ENCODE data around the gene ZBTB12. TPM values are rescaled to one million over a fixed set of nuclear protein-coding genes. Genes with fewer than 3 reads are reported as not detected.
A peak's percentile ranks its signal among the peaks of the same experiment; 100 is the strongest.
"Not testable (repeated sequence)": the region's sequence is repeated elsewhere in the genome, so short reads cannot be mapped to it uniquely, and the experiment has no call there.

ZBTB12 gene
- total RNA-seq, 1 donor from 2014 or later, result 3.6 TPM

DNA sequence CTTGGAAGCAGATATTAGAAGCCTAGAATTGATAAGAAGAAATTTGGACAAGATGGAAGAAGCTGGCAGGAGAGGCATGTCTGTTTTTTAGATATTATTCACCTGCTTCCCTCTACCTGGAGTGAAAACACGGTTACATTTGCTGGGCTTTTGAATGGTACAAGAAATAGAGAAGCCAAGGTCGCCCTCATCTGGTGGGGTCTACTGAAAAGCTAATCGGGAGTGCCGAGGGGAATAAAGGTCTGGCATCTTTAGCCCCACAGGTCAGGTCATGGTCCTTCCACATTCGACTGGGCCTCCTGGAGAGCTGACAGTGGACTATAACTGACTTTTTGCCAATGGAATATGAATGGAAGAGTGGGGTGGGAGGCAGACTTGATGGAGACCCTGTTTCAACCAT lies 21.1 kb upstream of the ZBTB12 start:
- DNase-seq (ENCODE audit: low read depth in 2 of 2), result peak in 1 of 2 donors; percentile 14

DNA sequence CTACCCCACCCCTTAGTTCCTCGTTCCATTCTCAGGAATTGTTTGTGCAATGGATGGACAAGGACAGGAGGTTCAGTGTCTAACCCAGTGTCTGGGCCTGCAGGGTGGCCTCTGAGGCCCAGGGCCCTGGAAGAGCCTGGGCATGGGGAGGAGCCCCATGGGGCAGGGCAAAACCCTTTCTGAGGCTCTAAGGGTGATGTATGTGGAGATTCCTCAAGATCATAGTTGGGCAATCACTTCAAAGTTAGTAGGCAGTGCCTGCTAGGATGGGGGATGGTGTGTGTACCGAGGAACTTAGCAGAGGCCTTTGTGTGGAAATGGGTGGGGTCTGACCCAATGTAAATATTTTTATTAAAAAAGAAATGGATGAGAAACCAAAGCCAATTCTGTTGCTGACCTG lies 18.9 kb upstream of the ZBTB12 start:
- DNase-seq (ENCODE audit: low read depth in 2 of 2), result no peak

DNA sequence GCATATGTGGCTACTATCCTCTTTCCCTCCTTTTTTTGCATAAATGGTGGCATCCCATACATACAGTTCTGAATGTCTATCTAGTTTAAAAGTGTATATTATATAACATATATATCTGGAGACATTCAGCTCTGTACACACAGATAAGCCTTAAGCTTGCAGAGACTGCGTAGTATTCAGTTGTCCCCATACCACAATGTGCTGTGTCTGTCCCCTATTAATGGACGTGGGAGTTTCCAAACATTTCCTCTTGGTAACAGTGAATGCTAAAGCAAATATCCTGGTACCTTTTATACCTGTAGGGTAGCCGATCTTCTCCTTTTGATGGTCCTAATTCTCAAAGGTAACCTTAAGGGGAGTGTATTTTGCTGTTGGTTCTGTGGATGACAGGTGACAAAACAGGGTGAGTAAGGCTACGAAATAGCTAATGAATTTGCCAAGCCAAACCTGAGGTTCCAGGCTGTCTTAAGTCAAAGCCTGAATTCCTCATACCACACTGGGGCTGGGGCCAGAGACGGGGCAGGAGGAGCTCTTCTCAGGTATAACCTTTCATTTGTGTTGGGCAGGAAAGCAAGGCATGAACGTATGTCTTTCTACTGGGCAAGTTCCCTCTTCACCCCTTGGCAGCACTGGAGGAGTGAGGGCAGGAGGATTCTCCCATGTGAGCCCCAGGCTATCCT lies 17.9 kb upstream of the ZBTB12 start:
- no peak for DNase-seq (ENCODE audit: low read depth in 2 of 2)

DNA sequence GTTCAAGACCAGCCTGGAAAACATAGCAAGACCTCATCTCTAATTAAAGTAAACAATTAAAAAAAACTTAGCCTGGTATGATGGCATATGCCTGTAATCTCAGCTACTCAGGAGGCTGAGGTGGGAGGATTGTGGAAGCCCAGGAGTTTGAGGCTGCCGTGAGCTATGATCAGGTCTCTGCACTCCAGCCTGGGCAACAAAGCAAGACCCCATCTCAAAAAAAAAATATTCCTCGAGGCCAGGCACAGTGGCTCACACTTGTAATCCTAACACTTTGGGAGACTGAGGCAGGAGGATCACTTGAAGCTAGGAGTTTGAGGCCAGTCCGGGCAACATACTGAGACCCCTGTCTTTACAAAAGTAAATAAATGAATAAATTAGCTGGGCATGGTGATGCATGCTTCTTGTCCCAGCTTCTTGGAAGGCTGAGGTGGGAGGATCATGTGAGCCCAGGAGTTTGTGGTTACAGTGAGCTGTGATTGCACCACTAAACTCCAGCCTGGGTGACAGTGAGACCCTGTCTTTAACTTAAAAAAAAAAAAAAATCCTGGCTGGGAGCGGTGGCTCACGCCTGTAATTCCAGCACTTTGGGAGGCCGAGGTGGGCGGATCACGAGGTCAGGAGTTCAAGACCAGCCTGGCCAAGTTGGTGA lies 16.3 kb upstream of the ZBTB12 start:
- no peak for DNase-seq (ENCODE audit: low read depth in 2 of 2)

DNA sequence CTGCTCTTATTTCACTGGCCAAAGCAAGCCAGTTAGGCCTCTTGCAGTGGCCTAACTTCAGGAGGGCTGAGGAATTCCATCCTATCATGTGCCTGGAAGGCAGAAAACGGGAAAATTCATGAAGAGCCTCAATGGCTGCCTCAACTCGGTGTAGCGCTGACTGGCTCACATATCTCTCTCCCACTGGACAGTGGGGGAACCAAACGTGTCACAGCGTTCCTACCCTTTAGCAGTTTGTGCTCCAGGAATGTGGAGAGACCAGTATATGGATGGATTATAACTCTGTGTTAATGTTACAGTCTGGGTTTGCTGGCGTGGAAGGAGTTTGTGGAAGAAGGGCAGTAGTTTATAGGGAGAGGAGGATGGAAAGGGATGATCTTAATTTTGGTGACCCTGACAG lies 13.9 kb upstream of the ZBTB12 start:
- no peak for DNase-seq (ENCODE audit: low read depth in 2 of 2)

DNA sequence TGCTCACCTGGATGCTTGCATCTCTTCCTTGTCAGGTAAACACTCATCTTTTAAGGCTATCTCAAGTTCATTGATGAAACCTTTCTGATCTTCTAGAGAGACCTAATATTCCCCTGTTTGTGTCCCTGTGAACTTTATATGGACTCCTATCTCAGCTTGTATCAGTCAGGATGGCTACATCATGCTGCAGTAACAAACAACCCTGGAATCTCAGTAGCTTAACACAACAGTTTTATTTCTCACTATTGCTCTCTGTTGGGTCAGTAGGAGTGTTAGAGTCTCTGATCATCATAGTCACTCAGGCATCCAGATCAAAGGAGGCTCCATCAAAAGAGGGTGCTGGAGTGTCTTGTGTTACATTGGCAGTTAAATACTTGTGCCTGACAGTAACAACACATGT lies 13.5 kb upstream of the ZBTB12 start:
- no peak for DNase-seq (ENCODE audit: low read depth in 2 of 2)

DNA sequence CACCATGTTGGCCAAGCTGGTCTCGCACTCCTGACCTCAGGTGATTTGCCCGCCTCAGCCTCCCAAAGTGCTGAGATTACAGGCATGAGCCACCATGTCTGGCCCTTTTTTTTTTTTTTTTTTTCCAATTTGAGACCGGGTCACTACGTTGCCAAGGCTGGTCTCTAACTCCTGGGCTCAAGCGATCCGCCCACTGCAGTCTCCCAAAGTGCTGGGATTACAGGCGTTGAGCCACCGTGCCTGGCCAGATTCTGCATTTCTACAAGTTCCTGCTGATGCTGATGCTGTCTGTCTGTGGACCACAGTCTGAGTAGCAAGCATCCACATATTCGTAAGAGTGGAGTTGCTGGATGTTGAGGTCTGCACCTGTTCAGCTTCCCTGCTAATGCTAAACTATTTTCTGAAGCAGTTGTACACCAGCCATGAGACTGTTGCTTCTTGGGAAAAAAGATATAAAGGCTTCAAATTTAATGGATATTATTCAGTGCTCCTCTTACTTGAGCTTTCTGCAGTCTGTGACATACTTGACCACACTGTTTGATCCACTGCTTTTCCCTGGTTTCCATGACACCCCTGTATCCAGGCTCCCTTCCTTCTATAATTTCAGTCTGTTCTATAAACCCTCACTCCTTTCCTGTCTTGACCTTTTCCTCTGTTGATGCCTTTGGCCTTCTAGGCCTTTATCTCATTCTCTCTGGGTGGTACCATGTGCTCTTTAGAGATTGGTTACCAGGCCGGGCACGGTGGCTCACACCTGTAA lies 10.1 kb upstream of the ZBTB12 start:
- no peak for DNase-seq (ENCODE audit: low read depth in 2 of 2)

DNA sequence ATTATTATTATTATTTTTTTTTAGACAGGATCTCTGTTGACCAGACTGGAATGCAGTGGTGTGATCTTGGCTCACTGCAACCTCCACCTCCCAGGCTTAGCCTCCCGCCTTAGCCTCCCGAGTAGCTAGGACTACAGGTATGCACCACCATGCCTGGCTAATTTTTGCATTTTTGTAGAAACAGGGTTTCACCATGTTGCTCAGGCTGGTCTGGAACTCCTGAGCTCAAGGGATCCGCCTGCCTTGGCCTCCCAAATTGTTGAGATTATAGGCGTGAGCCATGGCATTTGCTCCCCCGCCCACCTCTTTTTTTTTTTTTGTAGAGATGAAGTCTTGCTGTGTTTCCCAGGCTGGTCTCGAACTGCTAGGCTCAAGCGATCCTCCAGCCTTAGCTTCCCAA lies 7.4 kb upstream of the ZBTB12 start:
- not testable (repeated sequence) for DNase-seq (ENCODE audit: low read depth in 2 of 2)

DNA sequence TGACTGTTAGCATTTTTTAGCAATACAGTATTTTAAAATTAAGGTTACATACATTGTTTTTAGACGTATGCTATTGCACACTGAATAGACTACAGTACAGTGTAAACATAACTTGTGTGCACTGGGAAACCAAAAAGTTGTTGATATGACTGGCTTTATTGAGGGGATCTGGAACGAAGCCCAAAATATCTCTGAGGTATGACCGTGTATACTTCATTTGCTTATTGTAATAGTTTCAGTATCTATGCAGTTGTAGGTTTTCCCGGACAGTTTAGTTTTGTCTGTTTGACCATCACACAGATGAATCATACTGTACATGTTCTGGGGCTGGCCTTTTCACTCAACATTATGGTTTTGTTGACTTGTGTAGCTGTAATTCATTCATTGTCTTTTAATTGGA lies 6.9 kb upstream of the ZBTB12 start:
- DNase-seq (ENCODE audit: low read depth in 2 of 2), result peak; percentile 21 to 36

DNA sequence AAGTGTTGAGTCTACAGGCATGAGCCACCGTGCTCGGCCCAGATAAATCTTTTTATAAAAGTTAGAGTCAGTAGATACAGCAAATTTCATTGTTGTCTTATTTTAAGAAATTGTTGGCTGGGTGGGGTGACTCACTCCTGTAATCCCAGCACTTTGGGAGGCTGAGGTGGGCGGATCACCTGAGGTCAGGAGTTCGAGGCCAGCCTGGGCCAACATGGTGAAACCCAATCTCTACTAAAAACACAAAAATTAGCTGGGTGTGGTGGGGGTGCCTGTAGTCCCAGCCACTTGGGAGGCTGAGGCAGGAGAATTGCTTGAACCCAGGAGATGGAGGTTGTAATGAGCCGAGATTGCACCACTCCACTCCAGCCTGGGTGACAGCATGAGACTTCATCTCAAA lies 6.4 kb upstream of the ZBTB12 start:
- DNase-seq (ENCODE audit: low read depth in 2 of 2), result not testable (repeated sequence)

DNA sequence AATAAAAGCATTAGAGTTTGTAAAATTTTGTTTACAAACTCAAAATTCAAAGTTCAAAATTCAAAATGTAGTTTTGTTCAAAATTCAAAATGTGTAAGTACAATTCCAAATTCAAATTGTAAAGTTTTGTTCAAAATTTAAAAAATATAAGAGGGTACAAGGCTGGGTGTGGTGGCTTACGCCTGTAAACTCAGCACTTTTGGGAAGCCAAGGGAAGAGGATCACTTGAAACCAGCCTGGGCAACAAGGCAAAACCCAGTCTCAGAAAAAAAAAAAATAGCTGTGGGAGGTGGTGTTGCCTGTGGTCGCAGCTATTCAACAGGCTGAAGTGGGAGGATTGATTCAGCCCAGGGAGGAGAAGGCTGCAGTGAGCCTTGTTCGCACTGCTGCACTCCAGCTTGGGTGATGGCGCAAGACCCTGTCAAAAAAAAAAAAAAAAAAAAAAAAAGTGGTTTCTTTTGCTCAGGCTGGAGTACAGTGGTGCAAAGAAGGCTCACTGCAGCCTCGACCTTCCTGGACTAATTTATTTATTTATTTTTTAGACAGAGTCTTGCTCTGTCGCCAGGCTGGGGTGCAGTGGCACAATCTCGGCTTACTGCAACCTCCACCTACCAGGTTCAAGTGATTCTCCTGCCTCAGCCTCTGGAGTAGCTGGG lies 5.4 kb upstream of the ZBTB12 start:
- DNase-seq (ENCODE audit: low read depth in 2 of 2), result no peak

DNA sequence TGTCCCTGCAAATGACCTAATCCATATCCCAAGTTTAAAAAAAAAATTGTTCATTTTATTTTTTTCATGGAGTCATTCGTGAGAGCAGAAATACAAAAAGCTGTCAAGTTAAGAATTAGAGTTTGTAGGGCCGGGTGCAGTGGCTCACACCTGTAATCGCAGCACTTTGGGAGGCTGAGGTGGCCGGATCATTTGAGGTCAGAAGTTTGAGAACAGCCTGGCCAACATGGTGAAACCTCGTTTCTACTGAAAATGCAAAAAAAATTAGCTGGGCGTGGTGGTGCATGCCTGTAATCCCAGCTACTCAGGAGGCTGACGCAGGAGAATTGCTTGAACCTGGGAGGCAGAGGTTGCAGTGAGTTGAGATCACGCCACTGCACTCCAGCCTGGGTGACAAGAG lies 4.8 kb upstream of the ZBTB12 start:
- not testable (repeated sequence) for DNase-seq (ENCODE audit: low read depth in 2 of 2)

DNA sequence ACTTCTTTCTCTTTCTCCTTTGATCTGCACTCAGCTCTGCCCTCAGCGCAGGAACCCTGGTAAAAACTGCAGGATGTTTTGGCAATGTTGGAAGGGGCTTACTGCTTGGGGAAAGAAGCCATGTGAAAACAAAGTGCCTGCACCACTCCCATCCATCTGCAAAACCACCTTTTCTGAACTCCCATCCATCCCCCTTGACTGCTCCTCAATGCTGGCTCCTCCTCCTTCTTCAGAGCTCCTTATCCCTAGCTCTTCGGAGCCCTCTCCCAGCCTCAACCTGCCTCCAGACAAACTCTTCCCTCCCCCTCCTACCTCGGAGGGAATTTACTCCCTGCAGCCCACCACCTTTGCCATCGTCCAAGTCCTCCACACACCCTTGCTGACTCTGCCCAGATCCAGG lies 4.2 kb upstream of the ZBTB12 start:
- DNase-seq (ENCODE audit: low read depth in 2 of 2), result no peak

DNA sequence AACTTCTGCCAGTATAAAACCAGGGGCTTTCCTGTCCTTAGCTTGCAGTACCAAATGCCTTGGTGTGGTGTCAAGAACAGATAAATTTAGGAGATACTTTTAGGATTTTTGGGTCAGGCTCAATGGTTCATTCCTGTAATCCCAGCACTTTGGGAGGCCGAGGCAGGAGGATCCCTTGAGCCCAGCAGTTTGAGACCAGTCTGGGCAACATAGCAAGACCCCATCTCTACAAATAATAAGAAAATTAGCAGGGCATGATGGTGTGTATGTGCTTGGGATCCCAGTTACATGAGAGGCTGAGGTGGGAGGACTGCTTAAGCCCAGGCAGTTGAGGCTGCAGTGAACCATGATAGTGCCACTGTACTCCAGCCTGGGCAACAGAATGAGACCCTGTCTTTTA lies 3.2 kb upstream of the ZBTB12 start:
- DNase-seq (ENCODE audit: low read depth in 2 of 2), result no peak

DNA sequence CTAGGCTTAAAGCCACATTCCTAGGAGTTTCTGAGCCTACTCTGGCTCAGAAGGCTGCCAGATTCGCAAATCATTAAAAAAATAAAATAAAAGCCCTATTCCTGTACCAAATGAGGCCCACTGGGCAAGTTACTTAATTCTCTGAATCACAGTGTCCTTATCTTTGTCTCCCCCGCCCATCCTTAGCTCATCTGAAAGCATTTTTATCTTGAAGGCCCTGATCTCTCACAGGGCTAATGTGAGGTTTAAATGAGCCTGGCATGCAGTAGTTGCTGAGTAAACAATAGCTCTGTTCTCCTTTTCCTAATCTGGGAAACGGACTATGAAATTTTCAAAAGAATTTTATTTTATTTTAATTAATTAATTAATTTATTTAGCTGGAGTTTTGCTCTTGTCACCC lies 2.1 kb upstream of the ZBTB12 start:
- DNase-seq (ENCODE audit: low read depth in 2 of 2), result no peak

DNA sequence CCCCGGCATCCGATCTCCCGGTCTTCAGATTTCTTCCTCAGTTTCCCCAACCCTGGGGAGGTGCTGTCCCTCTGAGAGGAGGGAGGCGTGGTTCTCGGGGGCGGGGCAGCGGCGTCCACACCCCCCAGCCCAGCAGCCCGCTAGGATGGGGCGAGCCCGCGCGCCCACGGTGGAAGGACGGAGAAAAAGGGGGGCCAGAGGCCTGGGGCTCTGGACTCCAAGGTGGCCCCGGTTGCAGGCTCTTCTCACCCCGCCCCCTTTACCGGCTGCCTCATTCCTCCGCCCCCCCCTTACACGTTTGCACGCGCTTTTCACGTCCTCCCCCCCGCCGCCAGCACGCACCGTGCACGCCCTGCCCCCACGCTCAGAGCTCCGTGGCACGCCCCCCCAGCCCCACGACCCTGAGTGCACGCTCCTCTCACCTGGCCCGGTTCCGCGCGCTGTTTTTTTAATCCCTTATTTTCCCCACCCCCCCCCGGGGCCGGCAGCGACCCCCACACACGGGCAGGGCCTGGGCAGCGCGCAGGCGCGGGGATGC lies 402 bp downstream of the ZBTB12 start:
- DNase-seq (ENCODE audit: low read depth in 2 of 2), result peak; percentile 40 to 60

DNA sequence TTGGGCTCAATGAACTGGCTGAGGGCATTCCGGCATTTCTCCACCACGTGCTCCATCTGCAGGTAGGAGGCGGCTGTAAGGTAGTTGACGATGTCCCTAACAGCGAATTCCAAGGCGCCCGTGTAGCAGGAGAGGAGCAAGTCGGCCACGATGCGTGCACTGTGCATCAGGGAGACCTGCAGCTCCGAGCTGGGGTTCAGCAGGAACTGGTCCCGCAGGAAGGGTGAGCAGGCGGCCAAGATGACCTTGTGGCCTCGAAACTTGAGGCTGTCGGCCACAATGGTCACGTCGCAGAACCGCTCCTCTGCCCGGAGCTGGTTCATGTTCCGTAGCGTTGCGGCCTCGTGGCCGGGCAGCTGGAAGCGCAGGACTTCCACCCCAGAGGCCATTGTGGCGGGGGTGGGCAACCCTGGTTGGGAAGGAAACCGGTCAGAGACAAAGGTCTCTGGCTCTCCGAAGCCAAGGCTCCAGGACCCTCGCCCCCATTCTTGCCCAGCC lies 920 bp downstream of the ZBTB12 start:
- no peak for DNase-seq (ENCODE audit: low read depth in 2 of 2)

DNA sequence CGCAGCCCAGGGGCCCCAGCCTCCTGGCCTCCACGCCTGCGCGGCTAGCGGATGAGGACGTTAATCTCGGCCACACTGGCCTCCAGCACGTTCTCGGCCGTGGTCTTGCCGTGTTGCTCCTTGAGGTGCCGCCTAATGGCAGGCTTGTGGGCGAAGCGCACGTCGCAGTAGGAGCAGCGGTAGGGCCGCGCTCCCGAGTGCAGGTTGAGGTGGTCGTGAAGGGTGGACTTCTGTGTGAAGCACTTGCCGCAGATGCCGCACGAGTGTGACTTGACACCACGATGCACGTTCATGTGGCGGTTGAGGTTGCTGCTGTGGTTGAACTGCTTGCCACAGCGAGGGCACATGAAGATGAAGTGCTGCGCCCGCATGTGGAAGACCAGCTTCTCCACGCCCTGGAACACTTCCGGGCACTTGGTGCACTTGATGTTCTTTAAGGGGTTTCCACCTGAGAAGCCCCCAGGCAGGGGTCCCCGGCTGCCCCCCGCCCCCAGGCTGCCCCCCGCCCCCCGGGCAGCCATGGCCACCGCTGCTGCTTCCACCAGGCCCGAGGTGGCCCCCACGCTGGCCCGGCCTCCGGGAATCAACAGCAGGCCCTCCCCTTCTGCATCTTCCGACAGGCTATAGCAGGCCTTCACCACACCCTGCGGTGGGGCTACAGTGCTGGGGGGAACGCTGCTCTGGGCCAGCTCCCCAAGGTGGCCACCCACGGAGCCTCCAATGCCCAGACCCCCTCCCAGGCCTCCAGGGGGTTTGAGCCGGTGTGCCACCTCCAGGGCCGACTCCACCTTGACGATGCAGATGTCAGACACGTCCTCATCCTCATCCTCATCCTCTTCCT lies 1.8 kb downstream of the ZBTB12 start:
- DNase-seq (ENCODE audit: low read depth in 2 of 2), result no peak

DNA sequence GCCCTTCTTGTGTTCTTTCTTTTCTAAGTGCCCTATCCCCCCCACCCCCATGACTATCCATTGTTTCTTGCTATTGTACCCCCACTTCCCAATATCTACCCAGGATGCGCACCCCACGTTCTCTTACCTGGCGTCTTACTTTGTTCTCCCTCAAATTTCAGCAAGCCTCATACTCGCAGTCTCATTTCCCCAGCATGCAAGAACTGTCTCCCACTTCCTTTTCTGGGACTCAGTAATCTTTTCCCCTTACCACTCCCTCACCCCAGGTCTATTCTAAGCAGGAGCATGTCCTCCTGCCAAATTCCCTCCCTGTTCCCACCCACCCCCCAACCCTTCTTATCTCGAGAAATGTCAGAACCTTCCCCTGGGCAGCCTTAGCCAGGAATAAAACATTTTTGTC lies 2.7 kb downstream of the ZBTB12 start:
- DNase-seq (ENCODE audit: low read depth in 2 of 2), result no peak

DNA sequence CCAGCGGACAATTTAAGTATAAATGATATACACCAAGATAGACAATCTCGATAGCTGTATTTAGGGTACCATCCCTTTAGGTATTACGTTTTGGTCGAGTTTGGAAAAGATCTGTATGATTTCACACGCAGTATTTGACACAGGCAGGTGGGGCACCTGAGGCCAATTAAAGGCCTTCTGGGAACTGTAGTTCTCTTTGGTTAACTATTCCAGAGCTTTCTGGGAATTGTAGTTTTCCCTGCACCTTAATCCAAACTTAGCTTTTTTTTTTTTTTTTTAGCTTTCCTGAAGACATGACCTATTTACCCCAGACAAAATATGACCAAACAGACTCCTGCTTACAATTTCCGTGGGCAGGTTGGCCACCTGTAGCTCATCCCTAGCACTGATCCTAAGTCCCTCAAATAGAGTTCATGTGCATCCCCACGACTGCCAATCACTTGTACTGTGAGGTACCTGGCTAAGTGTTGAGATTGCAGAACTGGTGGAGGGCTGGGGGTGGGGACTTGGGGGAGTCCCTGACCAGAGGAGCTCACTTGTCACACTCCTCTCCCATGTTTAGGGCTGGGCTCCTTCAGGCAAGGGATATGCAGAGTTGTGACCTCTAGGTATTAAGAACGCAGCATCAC lies 3.4 kb downstream of the ZBTB12 start:
- peak in 1 of 2 donors; percentile 58 for DNase-seq (ENCODE audit: low read depth in 2 of 2)

Data from lung microvascular endothelial cell (primary cell).